T-helper 1 cell treated with Interleukin-12 subunit alpha and Interleukin-12 subunit beta and Interleukin-4 antibody, amounts not matched to agents 30 μg/mL and 1 μg/mL, for 36 hours (primary cell): ENCODE data around the gene GRHL1.
"Not testable (repeated sequence)": the region's sequence is repeated elsewhere in the genome, so short reads cannot be mapped to it uniquely, and the experiment has no call there.

Source experiments
- H3K27ac Mint-ChIP-seq: one replicate; pipeline ENCODE4 v1.8.0; 2021; ENCODE audit warnings: mild to moderate bottlenecking, mixed read lengths
- H3K27me3 Mint-ChIP-seq: one replicate; pipeline ENCODE4 v1.8.0; 2021; ENCODE audit warnings: low read depth, mixed read lengths
- H3K36me3 Mint-ChIP-seq: one replicate; pipeline ENCODE4 v1.8.0; 2021; ENCODE audit warnings: low read depth, mixed read lengths
- H3K4me1 Mint-ChIP-seq: one replicate; pipeline ENCODE4 v1.8.0; 2021; ENCODE audit warnings: low read depth, mixed read lengths
- H3K4me3 Mint-ChIP-seq: one replicate; pipeline ENCODE4 v1.8.0; 2021; ENCODE audit warnings: mild to moderate bottlenecking, moderate library complexity, mixed read lengths
- H3K9me3 Mint-ChIP-seq: one replicate; pipeline ENCODE4 v1.8.0; 2021; ENCODE audit warnings: mixed read lengths

Gene GRHL1

GRCh38 chr2:10009811-10010781 is 58.6 kb downstream of the GRHL1 start:
- Mint-ChIP-seq H3K27ac (no peak overlapping the region), H3K4me1 (no peaks in the 10 kb centered on the region), H3K27me3 (no peaks in the 10 kb centered on the region), H3K36me3 (no peaks in the 10 kb centered on the region), H3K4me3 (no peak overlapping the region), H3K9me3 (no peaks in the 10 kb centered on the region)

- H3K36me3 Mint-ChIP-seq, H3K27me3 Mint-ChIP-seq, H3K27ac Mint-ChIP-seq, H3K9me3 Mint-ChIP-seq, H3K4me1 Mint-ChIP-seq, H3K4me3 Mint-ChIP-seq: not testable (repeated sequence)
Observed at GRCh38 chr2:10010861-10011605, 59.5 kb downstream of the GRHL1 start.

GRCh38 chr2:10011606-10012325 is 60.3 kb downstream of the GRHL1 start:
- not testable (repeated sequence) for H3K9me3 Mint-ChIP-seq, H3K4me3 Mint-ChIP-seq, H3K4me1 Mint-ChIP-seq, H3K27ac Mint-ChIP-seq, H3K36me3 Mint-ChIP-seq, H3K27me3 Mint-ChIP-seq

DNA sequence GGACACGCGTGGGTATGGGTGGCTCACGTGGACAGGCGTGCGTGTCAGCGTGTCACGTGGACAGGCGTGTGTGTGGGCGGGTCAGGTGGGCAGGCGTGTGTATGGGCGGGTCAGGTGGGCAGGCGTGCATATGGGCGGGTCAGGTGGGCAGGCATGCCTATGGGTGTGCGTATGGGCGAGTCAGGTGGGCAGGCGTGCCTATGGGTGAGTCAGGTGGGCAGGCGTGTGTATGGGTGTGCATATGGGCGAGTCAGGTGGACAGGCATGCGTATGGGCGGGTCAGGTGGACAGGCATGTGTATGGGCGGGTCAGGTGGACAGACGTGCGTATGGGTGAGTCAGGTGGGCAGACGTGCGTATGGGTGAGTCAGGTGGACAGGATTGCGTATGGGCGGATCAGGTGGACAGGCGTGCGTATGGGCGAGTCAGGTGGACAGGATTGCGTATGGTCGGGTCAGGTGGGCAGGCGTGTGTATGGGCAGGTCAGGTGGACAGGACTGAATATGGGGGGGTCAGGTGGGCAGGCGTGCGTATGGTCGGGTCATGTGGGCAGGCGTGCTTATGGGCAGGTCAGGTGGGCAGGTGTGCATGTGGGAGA is 61.0 kb downstream of the GRHL1 start:
- H3K27ac Mint-ChIP-seq, H3K4me1 Mint-ChIP-seq, H3K36me3 Mint-ChIP-seq, H3K4me3 Mint-ChIP-seq, H3K27me3 Mint-ChIP-seq, H3K9me3 Mint-ChIP-seq: not testable (repeated sequence)

- no peaks in the 10 kb centered on the region for H3K36me3 Mint-ChIP-seq
- no peaks in the 10 kb centered on the region for H3K9me3 Mint-ChIP-seq
- H3K4me3 Mint-ChIP-seq = no peak overlapping the region
Observed at GRCh38 chr2:10012963-10013461, 61.5 kb downstream of the GRHL1 start.

GRCh38 chr2:10013651-10014417 is 62.3 kb downstream of the GRHL1 start:
- H3K4me3 Mint-ChIP-seq, H3K4me1 Mint-ChIP-seq, H3K27ac Mint-ChIP-seq, H3K9me3 Mint-ChIP-seq, H3K36me3 Mint-ChIP-seq: not testable (repeated sequence)
- H3K27me3 Mint-ChIP-seq = peaks cover 14% of the 10 kb centered on the region

More at GRCh38 chr2:10012963-10013461, 61.5 kb downstream of the GRHL1 start:
- Mint-ChIP-seq H3K4me1 (no peaks in the 10 kb centered on the region), H3K27me3 (peaks cover 10% of the 10 kb centered on the region), H3K27ac (no peak overlapping the region)

- no peaks in the 10 kb centered on the region for H3K4me1 Mint-ChIP-seq
- H3K27me3 Mint-ChIP-seq = peaks cover 20% of the 10 kb centered on the region
- H3K36me3 Mint-ChIP-seq = no peaks in the 10 kb centered on the region
- no peak overlapping the region for H3K4me3 Mint-ChIP-seq
- H3K27ac Mint-ChIP-seq = no peak overlapping the region
- H3K9me3 Mint-ChIP-seq = no peaks in the 10 kb centered on the region
Observed at GRCh38 chr2:10014418-10015190, 63.1 kb downstream of the GRHL1 start.

DNA sequence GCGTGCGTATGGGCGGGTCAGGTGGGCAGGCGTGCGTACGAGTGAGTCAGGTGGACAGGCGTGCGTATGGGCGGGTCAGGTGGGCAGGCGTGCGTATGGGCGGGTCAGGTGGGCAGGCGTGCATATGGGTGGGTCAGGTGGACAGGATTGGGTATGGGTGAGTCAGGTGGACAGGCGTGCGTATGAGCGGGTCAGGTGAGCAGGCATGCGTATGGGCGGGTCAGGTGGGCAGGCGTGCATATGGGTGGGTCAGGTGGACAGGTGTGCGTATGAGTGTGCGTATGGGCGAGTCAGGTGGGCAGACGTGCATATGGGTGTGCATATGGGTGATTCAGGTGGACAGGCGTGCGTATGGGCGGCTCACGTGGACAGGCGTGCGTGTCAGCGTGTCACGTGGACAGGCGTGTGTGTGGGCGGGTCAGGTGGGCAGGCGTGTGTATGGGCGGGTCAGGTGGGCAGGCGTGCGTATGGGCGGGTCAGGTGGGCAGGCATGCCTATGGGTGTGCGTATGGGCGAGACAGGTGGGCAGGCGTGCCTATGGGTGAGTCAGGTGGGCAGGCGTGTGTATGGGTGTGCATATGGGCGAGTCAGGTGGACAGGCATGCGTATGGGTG is 64.0 kb downstream of the GRHL1 start:
- not testable (repeated sequence) for H3K27ac Mint-ChIP-seq, H3K4me3 Mint-ChIP-seq, H3K4me1 Mint-ChIP-seq, H3K9me3 Mint-ChIP-seq, H3K36me3 Mint-ChIP-seq
- peaks cover 20% of the 10 kb centered on the region for H3K27me3 Mint-ChIP-seq

DNA sequence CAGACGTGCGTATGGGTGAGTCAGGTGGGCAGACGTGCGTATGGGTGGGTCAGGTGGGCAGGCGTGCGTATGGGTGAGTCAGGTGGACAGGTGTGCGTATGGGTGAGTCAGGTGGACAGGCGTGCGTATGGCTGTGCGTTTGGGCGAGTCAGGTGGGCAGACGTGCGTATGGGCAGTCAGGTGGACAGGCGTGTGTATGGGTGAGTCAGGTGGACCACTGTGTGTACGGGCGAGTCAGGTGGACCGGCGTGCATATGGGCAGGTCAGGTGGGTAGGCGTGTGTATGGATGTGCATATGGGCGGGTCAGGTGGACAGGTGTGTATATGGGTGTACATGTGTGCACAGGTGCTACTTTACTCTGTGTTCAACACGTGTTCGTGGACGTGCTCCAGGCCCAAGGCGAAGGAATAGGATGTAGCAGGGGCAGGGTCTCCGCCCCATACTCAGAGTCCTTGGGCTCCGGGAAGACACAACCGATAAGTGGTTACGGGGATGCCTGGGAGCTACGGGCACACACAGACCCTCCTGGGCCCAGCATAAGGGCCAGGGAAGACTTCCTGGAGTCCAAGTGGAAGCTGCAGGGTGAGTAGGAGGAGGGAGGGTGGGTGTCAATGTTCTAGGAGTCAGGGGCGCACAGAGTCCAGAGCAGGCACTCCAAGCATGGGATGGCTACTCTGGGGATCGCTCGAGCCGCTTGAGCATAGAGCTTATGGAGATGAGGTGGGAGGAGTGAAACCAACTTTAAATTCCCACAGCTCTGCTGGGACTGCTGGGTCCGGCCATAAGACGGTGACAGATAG is 64.7 kb downstream of the GRHL1 start:
- H3K9me3 Mint-ChIP-seq = no peaks in the 10 kb centered on the region
- H3K4me3 Mint-ChIP-seq = no peak overlapping the region
- no peaks in the 10 kb centered on the region for H3K4me1 Mint-ChIP-seq
- peaks cover 20% of the 10 kb centered on the region for H3K27me3 Mint-ChIP-seq
- H3K27ac Mint-ChIP-seq = no peak overlapping the region
- no peaks in the 10 kb centered on the region for H3K36me3 Mint-ChIP-seq

- no peaks in the 10 kb centered on the region for H3K9me3 Mint-ChIP-seq
- H3K27me3 Mint-ChIP-seq = peaks cover 20% of the 10 kb centered on the region
- H3K27ac Mint-ChIP-seq = no peak overlapping the region
- no peaks in the 10 kb centered on the region for H3K4me1 Mint-ChIP-seq
- no peak overlapping the region for H3K4me3 Mint-ChIP-seq
- no peaks in the 10 kb centered on the region for H3K36me3 Mint-ChIP-seq
Observed at GRCh38 chr2:10016802-10017258, 65.3 kb downstream of the GRHL1 start.

- Mint-ChIP-seq H3K36me3 (no peaks in the 10 kb centered on the region), H3K27me3 (peaks cover 20% of the 10 kb centered on the region), H3K9me3 (no peaks in the 10 kb centered on the region), H3K27ac (no peak overlapping the region), H3K4me3 (no peak overlapping the region), H3K4me1 (no peaks in the 10 kb centered on the region)
Observed at GRCh38 chr2:10017313-10017941, 65.9 kb downstream of the GRHL1 start.

DNA sequence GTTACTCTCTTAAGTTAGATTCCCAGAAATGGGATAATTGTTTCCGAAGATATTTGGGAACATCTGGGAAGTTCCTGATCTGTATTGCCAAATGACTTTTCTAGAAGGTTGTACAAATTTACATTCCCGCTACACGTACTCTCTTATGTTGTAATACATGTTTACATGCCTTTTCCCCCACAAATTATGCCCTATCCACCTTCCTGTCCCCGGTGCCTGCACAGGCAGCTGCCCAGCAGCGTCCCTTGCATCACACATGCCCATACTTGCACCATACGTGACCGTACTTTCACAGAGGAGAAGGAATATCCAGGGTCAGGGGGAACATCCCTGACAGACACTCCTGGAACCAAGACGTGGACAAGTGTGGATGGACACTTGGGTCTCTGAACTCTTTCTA is 67.7 kb downstream of the GRHL1 start:
- no peak overlapping the region for H3K27ac Mint-ChIP-seq
- no peaks in the 10 kb centered on the region for H3K9me3 Mint-ChIP-seq
- H3K36me3 Mint-ChIP-seq = no peaks in the 10 kb centered on the region
- H3K4me3 Mint-ChIP-seq = no peak overlapping the region
- peaks cover 20% of the 10 kb centered on the region for H3K27me3 Mint-ChIP-seq
- no peaks in the 10 kb centered on the region for H3K4me1 Mint-ChIP-seq
